WTC11 (cell line): ENCODE data around the gene RAG2. TPM values are rescaled to one million over a fixed set of nuclear protein-coding genes. Genes with fewer than 3 reads are reported as not detected.

Experiments used
- ATAC-seq: fragments of 200-7000 bp; cut with Tn5 transposase; 2 replicates; pipeline ENCODE4 v1.10.0; 2021; ENCODE audit warnings: mild to moderate bottlenecking, moderate library complexity
- CTCF ChIA-PET: fragments of 300-600 bp; sonication (Branson Sonifier 250); formaldehyde crosslinking; loops from one replicate; lab custom pipeline; 2021; ENCODE audit warnings: antibody characterized with exemption; lab: Charles Lee
- POLR2A ChIA-PET: fragments of 350-600 bp; sonication (Branson Sonifier 250); formaldehyde crosslinking; loops from one replicate; lab custom pipeline; 2021; ENCODE audit warnings: antibody characterized with exemption; lab: Charles Lee
- DNase-seq: peaks from one replicate; pipeline ENCODE4 v3.0.0; 2021; ENCODE audit warnings: low spot score
- H3K27ac Mint-ChIP-seq: 2 replicates; pipeline ENCODE4 v1.8.0; 2021; ENCODE audit warnings: mixed read lengths
- H3K27me3 Mint-ChIP-seq: 2 replicates; pipeline ENCODE4 v1.8.0; 2021; ENCODE audit warnings: low read depth, mild to moderate bottlenecking, moderate library complexity, mixed read lengths
- H3K36me3 Mint-ChIP-seq: 2 replicates; pipeline ENCODE4 v1.8.0; 2021; ENCODE audit warnings: mixed read lengths
- H3K4me1 Mint-ChIP-seq: 2 replicates; pipeline ENCODE4 v1.8.0; 2022; ENCODE audit warnings: mixed read lengths
- H3K4me3 Mint-ChIP-seq: 2 replicates; pipeline ENCODE4 v1.8.0; 2021; ENCODE audit warnings: mild to moderate bottlenecking, moderate library complexity, mixed read lengths
- H3K9me3 Mint-ChIP-seq: 2 replicates; pipeline ENCODE4 v1.8.0; 2021; ENCODE audit warnings: mixed read lengths
- AFF4 ChIP-seq: sonication (generic); formaldehyde crosslinking; IDR thresholded peaks from 2 replicates; pipeline ENCODE4 v1.8.1; 2023; ENCODE audit warnings: mild to moderate bottlenecking, missing genetic modification reagents, borderline replicate concordance
- ATF2 ChIP-seq: sonication (generic); formaldehyde crosslinking; IDR thresholded peaks from 2 replicates; pipeline ENCODE4 v1.8.1; 2022; ENCODE audit warnings: low read depth, missing genetic modification reagents, borderline replicate concordance
- ATF6 ChIP-seq: sonication (generic); formaldehyde crosslinking; IDR thresholded peaks from 2 replicates; pipeline ENCODE4 v1.8.1; 2023; ENCODE audit warnings: mild to moderate bottlenecking, missing genetic modification reagents
- ETV6 ChIP-seq: sonication (generic); formaldehyde crosslinking; IDR thresholded peaks from 2 replicates; pipeline ENCODE4 v1.8.1; 2022; ENCODE audit warnings: mild to moderate bottlenecking, missing genetic modification reagents
- GTF2I ChIP-seq: fragments of 250-450 bp; sonication (Bioruptor Pico); conservative IDR thresholded peaks from 2 replicates; pipeline ENCODE4 v1.4.0; 2021; ENCODE audit warnings: mild to moderate bottlenecking
- HMGA2 ChIP-seq: fragments of 250-450 bp; sonication (Bioruptor Pico); IDR thresholded peaks from 2 replicates; pipeline ENCODE4 v1.4.0; 2021; ENCODE audit warnings: mild to moderate bottlenecking, moderate library complexity
- MYBL2 ChIP-seq: sonication (generic); formaldehyde crosslinking; IDR thresholded peaks from 2 replicates; pipeline ENCODE4 v1.8.1; 2023; ENCODE audit warnings: mild to moderate bottlenecking, moderate library complexity, missing genetic modification reagents
- NFE2L1 ChIP-seq: sonication (generic); formaldehyde crosslinking; IDR thresholded peaks from 2 replicates; pipeline ENCODE4 v1.8.1; 2023; ENCODE audit warnings: missing genetic modification reagents
- SMAD3 ChIP-seq: sonication (generic); formaldehyde crosslinking; IDR thresholded peaks from 2 replicates; pipeline ENCODE4 v1.8.0; 2022; ENCODE audit warnings: missing genetic modification reagents, mild to moderate bottlenecking, borderline replicate concordance
- USF1 ChIP-seq: sonication (generic); formaldehyde crosslinking; IDR thresholded peaks from 2 replicates; pipeline ENCODE4 v1.8.0; 2022; ENCODE audit warnings: mild to moderate bottlenecking, missing genetic modification reagents
- total RNA-seq: library from RNA; stranded (reverse); gene quantifications from 3 replicates; pipeline ENCODE4 v1.2.3, GENCODE V29; 2021
- TF ChIP-seq, protein P1 (sequence below): sonication (generic); formaldehyde crosslinking; IDR thresholded peaks from 2 replicates; pipeline ENCODE4 v1.8.1; 2022; ENCODE audit warnings: missing genetic modification reagents, borderline replicate concordance
- TF ChIP-seq, protein P2 (sequence below): fragments of 250-450 bp; sonication (Bioruptor Pico); IDR thresholded peaks from 2 replicates; pipeline ENCODE4 v2.1.2; 2022; ENCODE audit warnings: mild to moderate bottlenecking, moderate library complexity
- TF ChIP-seq, protein P3 (sequence below): sonication (generic); formaldehyde crosslinking; IDR thresholded peaks from 2 replicates; pipeline ENCODE4 v1.8.1; 2023; ENCODE audit warnings: mild to moderate bottlenecking, missing genetic modification reagents, moderate library complexity
- TF ChIP-seq, protein P4 (sequence below): fragments of 200-600 bp; IDR thresholded peaks from 2 replicates; pipeline ENCODE4 v1.8.0; 2022; ENCODE audit warnings: antibody characterized with exemption
- TF ChIP-seq, protein P5 (sequence below): sonication (generic); formaldehyde crosslinking; conservative IDR thresholded peaks from 2 replicates; pipeline ENCODE4 v1.8.1; 2023; ENCODE audit warnings: mild to moderate bottlenecking, low read depth, missing genetic modification reagents, moderate library complexity

The RAG2 gene
- total RNA-seq, 1 experiment from 2014 or later, result not detected

- TF ChIP-seq ATF2 (CRISPR knock-in tag) (no peak), SMAD3 (CRISPR knock-in tag) (no peak), NFE2L1 (CRISPR knock-in tag) (no peak), GTF2I (CRISPR knock-in tag) (no peak), AFF4 (no peak), ETV6 (CRISPR knock-in tag) (no peak)
- TF ChIP-seq, protein P1, sequence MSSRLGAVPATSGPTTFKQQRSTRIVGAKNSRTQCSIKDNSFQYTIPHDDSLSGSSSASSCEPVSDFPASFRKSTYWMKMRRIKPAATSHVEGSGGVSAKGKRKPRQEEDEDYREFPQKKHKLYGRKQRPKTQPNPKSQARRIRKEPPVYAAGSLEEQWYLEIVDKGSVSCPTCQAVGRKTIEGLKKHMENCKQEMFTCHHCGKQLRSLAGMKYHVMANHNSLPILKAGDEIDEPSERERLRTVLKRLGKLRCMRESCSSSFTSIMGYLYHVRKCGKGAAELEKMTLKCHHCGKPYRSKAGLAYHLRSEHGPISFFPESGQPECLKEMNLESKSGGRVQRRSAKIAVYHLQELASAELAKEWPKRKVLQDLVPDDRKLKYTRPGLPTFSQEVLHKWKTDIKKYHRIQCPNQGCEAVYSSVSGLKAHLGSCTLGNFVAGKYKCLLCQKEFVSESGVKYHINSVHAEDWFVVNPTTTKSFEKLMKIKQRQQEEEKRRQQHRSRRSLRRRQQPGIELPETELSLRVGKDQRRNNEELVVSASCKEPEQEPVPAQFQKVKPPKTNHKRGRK (CRISPR knock-in tag), result no peak
- TF ChIP-seq, protein P2, sequence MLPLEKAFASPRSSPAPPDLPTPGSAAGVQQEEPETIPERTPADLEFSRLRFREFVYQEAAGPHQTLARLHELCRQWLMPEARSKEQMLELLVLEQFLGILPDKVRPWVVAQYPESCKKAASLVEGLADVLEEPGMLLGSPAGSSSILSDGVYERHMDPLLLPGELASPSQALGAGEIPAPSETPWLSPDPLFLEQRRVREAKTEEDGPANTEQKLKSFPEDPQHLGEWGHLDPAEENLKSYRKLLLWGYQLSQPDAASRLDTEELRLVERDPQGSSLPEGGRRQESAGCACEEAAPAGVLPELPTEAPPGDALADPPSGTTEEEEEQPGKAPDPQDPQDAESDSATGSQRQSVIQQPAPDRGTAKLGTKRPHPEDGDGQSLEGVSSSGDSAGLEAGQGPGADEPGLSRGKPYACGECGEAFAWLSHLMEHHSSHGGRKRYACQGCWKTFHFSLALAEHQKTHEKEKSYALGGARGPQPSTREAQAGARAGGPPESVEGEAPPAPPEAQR (CRISPR knock-in tag), result no peak
Observed at GRCh38 chr11:36578458-36578857, 19.6 kb downstream of the RAG2 start (continued).

DNA sequence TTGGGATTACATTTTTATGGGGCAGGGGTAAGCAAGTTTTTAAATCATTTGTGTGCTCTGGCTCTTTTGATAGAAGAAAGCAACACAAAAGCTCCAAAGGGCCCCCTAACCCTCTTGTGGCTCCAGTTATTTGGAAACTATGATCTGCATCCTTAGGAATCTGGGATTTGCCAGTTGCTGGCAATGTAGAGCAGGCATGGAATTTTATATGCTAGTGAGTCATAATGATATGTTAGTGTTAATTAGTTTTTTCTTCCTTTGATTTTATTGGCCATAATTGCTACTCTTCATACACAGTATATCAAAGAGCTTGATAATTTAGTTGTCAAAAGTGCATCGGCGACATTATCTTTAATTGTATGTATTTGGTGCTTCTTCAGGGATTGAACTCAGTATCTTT, 20.2 kb downstream of the RAG2 start:
- H3K4me3 Mint-ChIP-seq, result no peak overlapping the region
- ChIA-PET POLR2A (no interaction called here), CTCF (no interaction called here)
- H3K9me3 Mint-ChIP-seq, result peaks cover 75% of the 10 kb centered on the region
- no peak for DNase-seq
- H3K27ac Mint-ChIP-seq, result no peak overlapping the region
- no peaks in the 10 kb centered on the region for H3K4me1 Mint-ChIP-seq
- H3K27me3 Mint-ChIP-seq, result peaks cover 23% of the 10 kb centered on the region
- no peak for TF ChIP-seq NFE2L1 (CRISPR knock-in tag)
- TF ChIP-seq, all 79 proteins: peak for 0
- ATAC-seq, result no peak
- peaks cover 60% of the 10 kb centered on the region for H3K36me3 Mint-ChIP-seq

DNA sequence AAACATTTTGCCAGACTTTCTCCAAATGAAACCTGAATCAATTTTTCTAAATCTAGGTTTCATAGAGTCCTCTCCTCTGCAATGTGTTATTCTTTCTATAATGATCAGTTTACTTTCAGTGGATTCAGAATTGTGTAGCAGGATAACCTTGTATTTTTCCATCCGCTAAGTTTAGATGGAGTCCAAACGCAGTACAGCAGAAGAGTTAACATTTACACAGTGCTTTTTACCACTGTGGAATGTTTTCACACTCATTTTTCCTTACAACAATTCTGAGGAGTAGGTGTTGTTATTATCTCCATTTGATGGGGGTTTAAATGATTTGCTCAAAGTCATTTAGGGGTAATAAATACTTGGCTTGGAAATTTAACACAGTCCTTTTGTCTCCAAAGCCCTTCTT, 20.7 kb downstream of the RAG2 start:
- H3K27me3 Mint-ChIP-seq, result peaks cover 22% of the 10 kb centered on the region
- peaks cover 75% of the 10 kb centered on the region for H3K9me3 Mint-ChIP-seq
- peaks cover 64% of the 10 kb centered on the region for H3K36me3 Mint-ChIP-seq
- DNase-seq (no peak), ATAC-seq (no peak)
- ChIA-PET CTCF (no interaction called here), POLR2A (no interaction called here)
- H3K4me1 Mint-ChIP-seq, result no peaks in the 10 kb centered on the region
- H3K4me3 Mint-ChIP-seq, result no peak overlapping the region
- H3K27ac Mint-ChIP-seq, result no peak overlapping the region
- TF ChIP-seq ATF6 (CRISPR knock-in tag) (no peak), MYBL2 (no peak), GTF2I (CRISPR knock-in tag) (no peak), HMGA2 (CRISPR knock-in tag) (no peak), USF1 (no peak)
- TF ChIP-seq, protein P3, sequence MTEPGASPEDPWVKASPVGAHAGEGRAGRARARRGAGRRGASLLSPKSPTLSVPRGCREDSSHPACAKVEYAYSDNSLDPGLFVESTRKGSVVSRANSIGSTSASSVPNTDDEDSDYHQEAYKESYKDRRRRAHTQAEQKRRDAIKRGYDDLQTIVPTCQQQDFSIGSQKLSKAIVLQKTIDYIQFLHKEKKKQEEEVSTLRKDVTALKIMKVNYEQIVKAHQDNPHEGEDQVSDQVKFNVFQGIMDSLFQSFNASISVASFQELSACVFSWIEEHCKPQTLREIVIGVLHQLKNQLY (CRISPR knock-in tag), result no peak
- TF ChIP-seq, protein P4, sequence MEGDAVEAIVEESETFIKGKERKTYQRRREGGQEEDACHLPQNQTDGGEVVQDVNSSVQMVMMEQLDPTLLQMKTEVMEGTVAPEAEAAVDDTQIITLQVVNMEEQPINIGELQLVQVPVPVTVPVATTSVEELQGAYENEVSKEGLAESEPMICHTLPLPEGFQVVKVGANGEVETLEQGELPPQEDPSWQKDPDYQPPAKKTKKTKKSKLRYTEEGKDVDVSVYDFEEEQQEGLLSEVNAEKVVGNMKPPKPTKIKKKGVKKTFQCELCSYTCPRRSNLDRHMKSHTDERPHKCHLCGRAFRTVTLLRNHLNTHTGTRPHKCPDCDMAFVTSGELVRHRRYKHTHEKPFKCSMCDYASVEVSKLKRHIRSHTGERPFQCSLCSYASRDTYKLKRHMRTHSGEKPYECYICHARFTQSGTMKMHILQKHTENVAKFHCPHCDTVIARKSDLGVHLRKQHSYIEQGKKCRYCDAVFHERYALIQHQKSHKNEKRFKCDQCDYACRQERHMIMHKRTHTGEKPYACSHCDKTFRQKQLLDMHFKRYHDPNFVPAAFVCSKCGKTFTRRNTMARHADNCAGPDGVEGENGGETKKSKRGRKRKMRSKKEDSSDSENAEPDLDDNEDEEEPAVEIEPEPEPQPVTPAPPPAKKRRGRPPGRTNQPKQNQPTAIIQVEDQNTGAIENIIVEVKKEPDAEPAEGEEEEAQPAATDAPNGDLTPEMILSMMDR, result no peak
- TF ChIP-seq, protein P5, sequence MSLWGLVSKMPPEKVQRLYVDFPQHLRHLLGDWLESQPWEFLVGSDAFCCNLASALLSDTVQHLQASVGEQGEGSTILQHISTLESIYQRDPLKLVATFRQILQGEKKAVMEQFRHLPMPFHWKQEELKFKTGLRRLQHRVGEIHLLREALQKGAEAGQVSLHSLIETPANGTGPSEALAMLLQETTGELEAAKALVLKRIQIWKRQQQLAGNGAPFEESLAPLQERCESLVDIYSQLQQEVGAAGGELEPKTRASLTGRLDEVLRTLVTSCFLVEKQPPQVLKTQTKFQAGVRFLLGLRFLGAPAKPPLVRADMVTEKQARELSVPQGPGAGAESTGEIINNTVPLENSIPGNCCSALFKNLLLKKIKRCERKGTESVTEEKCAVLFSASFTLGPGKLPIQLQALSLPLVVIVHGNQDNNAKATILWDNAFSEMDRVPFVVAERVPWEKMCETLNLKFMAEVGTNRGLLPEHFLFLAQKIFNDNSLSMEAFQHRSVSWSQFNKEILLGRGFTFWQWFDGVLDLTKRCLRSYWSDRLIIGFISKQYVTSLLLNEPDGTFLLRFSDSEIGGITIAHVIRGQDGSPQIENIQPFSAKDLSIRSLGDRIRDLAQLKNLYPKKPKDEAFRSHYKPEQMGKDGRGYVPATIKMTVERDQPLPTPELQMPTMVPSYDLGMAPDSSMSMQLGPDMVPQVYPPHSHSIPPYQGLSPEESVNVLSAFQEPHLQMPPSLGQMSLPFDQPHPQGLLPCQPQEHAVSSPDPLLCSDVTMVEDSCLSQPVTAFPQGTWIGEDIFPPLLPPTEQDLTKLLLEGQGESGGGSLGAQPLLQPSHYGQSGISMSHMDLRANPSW (CRISPR knock-in tag), result no peak
